HG03354 (cell line): ENCODE data around the gene THAP6.
"Not testable (repeated sequence)": the region's sequence is repeated elsewhere in the genome, so short reads cannot be mapped to it uniquely, and the experiment has no call there.

ENCODE experiments used
- ATAC-seq: cut with Tn5 transposase; IDR thresholded peaks from one replicate; pipeline ENCODE4 v1.9.1; 2021; ENCODE audit warnings: mild to moderate bottlenecking; ENCODE audit not compliant: unreplicated experiment, poor library complexity, severe bottlenecking

Gene THAP6, protein sequence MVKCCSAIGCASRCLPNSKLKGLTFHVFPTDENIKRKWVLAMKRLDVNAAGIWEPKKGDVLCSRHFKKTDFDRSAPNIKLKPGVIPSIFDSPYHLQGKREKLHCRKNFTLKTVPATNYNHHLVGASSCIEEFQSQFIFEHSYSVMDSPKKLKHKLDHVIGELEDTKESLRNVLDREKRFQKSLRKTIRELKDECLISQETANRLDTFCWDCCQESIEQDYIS

DNA sequence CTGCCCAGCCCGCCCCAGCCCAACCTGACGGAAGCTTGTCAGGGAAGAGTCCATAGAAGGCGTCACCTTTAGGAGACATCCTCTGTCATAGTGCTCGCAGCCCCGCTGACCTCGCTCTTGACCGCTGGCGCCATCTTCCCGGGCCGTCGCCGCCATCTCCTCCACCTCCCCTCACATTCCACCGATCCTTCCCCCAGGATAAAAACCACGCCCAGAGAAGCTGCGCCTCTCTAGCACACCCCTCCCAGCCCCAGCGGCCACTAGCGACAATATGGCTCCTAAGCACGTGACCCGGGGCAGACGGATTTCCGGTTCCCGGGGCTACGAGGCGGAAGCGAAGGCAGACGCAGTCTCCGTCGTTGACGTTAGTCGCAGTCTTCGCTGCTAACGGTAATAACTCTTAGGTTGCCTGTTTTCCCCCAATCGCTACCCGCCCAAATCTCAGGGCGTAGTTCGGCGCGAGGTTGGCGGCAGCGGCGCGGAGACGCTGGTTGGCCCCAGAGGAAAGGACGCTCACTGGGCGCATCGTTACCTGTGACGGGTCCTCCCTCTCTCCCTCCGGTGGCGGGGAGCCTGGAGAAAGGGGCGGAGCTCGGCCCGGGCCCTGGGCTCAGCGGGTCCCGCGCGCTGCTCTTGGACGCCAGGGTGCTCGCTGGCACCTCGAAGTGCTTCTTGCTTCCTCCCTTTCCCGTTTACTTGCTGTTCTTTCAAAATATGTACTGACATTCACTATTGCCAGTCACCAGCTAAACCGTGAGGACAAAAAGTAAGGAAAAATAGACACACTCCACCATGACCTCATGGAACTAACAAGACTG is at the start of gene THAP6, which contains the start of gene RCHY1:
THAP6 (plus strand) TSS at position 343 of the 818 bp plus-strand sequence. CDS start 980 bp downstream, outside the sequence.
RCHY1 (minus strand) TSS at position 273 of the 818 bp plus-strand sequence; CDS start at position 156, 117 bp downstream.
- peak; percentile 95 for ATAC-seq

DNA sequence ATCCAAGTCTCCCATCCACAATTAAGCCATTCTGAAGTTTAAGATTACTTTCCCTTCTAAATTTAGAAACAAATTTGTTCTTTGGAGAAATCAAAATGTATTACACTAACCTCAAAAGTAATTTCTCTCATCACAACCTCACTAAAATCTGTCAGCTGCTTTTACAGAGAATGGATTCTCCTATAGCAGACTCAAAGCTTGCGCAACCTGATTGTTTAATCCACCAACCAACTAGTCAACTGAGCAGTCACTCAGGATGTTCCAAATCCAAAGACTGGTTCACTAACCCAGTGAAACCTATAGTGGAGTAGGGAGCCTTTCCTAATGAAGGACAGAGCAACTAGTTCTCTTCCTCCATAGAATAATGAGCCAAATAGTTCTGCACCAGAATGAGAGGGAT is 44.4 kb upstream of the THAP6 start:
- ATAC-seq, result no peak

DNA sequence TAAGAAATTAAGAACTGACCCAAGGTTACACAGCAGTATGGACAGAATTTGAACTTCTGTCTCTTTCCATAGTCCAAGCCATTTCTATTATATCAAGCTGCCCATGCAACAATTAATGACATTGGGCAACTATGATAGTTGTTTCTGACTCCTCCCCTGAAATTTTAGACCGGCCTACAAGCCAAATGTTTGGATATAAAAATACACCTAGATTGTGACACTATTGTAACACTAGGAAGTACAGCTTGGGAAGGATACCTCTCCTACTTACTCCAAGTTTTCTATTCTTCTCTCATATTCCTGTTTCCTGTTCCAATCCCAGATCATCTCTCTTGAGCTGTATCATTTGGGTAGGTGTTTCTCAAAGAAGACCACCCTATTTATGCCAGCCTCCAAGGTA is 43.5 kb upstream of the THAP6 start:
- no peak for ATAC-seq

DNA sequence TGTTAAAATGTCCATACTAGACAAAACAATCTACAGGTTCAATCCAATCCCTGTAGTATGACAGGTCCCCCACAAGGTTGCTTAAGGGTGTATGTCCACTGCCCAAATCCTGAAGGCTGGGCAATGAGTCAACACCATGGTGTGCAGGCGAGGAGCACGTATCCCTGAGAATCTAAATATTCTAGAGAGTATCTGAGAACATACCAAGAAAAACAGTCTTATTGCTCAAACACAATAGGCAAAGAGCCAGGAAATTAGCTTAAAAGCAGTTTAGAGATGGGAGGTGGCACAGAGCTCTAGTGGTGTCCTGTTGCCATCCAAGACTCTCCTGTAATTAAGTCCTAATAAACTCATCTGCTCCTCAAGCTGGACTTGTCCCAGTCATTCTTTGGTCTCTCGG is 37.1 kb upstream of the THAP6 start:
- ATAC-seq, result no peak

DNA sequence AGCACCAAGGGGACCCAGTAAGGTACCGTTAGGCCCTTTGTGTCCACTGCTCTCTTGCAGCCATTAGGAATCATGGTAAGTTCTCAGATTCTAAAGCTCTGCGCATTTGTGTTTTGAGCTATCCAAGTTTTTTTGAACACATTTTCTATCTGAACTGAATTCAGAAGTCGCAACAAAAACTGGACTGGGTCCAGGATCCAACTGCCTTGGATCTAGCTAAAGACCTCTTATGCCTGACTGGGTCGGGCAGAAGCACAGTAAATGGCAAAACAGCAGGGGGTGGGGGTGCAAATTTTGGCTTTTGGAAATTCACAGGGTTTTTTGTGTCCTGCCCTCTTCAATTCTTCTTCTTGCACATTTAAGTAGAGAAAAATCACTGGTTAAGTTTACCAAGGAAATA is 30.1 kb upstream of the THAP6 start:
- no peak for ATAC-seq

DNA sequence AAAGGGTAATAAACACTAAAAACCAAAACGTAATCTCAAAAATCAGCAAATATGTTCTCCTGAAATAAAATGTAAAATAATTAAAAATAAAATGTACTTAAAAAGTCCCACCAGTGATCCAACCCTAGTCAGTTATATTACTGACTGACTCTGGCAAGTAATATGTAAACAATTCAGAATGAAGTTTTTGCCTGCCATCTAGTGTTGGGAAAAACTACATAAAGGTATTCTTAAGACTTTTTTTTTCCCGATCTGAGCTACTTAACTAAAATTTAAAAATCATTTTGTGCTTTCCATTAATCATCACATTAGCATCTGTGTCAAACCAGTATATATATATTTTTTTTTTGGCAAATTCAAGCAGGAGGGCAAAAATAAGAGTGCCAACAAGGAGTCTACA is 24.1 kb upstream of the THAP6 start:
- no peak for ATAC-seq

DNA sequence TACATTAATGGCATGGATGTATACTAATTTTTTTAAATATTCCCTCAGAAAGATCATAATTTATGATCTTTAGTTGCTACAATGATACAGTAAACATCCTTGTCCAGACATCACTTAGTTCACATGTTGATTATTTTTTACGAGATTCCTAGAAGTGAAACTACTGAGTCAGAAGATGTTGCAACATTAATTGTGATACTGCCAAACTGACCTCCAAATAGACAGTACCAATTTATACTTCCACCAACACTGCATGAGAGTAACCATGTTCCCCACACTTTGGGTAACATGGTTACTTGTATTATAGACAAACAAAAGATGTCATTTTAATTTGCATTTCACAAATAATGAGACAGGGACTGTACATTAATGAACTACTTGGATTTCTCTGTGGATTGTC is 19.7 kb upstream of the THAP6 start:
- peak; percentile 64 for ATAC-seq

DNA sequence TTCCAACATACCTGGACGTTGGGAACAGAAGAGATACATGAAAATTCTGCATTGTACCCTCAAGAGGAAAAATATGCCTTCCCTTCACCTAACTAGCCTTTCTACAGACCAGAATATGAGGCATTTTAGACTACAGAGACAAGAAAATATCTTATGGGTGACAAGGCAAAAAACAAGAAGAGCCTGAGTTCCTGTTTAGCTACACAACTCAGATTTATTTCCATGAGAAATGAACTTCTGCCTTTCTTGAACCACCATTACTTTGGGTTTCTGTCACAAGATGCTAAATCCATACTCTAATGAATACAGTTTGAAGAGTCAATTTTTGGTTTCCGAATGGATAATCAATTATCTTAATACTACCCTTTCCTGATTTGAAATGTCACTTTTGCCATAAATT is 18.8 kb upstream of the THAP6 start:
- ATAC-seq, result no peak

DNA sequence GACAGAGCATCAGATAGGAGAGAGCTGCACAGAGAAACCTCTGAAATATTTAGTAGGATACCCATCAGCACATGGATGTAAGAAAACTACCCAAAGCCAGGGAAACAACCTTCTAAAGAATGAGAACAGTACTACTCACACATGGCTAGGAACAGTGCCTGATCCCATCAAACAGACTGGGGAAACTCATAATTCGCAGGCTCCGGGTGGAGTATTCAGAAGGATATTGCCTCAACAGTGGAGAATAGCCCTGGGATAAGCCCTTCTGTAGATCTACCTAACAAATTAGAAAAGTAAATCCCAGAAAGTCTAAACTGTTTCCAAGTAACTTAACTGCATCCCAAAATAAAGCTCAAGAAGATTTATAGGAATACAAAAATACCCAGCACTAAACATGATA is 17.9 kb upstream of the THAP6 start:
- ATAC-seq, result no peak

DNA sequence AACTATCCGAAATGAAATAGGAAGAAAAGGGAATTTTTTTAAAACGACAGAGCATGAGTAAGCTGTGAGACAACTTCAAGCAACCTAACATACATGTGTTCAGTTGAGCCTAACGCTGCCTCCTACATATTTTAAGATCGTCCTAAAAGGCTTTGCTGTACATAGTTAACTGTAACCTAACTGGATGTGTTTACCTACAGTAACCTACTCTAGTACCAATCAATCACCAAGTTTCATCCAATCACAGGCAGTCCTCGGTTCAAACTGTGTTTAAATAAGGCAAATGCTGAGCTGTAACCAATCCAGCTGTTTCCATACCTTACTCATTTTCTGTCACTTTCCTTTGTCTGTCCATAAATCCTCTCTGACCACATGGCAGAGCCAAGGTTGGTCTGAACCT is 17.1 kb upstream of the THAP6 start:
- no peak for ATAC-seq

DNA sequence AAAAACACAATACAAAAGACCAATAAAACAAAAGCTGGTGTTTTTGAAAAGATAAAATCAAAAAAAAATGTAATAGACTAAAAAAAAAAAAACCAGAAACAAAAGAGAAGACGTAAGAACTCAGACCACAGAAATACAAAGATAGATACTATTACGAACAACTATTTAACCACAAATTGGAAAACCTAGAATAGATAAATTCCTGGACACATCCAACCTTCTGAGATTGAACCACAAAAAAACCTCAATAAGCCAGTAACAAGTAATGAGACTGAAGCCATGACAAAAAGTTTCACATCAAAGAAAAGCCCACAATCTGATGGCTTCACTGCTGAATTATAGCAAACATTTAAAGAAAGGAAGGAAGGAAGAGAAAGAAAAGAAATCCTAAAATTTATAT is 16.2 kb upstream of the THAP6 start:
- no peak for ATAC-seq

DNA sequence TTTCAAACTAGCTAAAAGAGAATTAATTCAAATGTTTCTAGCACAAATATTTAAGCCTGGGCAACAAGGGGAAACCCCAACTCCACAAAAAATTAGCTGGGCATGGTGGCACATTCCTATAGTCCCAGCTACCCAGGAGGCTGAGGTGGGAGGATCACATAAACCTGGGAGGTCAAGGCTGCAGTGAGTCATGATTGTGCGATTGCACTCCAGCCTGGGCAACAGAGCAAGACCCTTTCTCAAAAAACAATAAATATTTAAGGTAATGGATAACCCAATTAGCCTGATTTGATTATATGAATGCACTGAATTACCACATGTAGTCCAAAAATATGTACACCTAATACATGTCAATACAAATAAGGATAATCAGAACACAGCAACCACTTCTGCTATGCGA is 14.4 kb upstream of the THAP6 start:
- ATAC-seq, result no peak

DNA sequence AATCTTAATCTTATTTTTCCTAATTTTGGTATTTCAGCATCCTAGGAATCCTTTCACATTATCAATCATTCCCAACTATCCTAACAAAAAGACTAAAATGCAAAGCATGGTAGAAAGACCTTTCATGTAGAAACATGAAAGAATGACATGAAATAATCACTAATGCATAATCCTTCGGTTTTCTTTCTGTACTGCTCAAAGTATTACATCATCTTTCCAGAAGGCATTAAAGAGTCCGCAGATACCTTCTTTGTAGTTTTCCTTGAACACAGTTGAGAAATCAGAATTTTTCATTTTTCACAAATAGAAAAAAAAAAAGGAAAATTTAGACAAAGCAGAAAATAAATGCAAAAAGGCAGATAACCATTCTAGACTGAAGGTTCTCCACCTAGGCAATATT is 11.6 kb upstream of the THAP6 start:
- ATAC-seq, result no peak

DNA sequence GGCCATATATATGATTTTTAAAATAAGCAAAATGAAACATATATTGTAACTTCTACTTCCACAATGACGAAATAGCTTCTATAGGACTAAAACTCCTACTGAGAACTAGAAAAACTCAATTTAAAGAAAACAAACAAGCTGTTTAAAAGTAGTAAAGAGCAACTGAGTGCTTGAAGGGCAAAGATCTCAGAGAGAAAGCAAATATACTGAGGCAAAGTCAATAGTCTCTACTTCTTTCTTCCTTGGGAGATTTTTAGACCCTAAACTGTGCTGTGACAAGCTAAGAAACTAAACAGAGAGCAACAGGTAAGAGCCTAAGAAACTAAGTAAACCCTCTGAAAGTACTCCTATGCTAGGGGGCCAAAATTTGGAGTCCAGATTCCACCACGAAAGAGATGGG is 8.6 kb upstream of the THAP6 start:
- ATAC-seq, result no peak

DNA sequence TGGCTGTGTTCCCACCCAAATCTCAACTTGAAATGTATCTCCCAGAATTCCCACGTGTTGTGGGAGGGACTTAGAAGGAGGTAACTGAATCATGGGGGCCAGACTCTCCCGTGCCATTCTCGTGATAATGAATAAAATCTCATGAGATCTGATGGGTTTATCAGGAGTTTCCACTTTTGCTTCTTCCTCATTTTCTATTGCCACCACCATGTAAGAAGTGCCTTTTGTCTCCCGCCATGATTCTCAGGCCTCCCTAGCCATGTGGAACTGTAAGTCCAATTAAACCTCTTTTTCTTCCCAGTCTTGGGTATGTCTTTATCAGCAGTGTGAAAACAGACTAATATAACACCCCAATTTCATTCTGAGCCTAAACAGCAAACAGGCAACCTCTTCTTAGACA is 4.7 kb upstream of the THAP6 start:
- not testable (repeated sequence) for ATAC-seq

DNA sequence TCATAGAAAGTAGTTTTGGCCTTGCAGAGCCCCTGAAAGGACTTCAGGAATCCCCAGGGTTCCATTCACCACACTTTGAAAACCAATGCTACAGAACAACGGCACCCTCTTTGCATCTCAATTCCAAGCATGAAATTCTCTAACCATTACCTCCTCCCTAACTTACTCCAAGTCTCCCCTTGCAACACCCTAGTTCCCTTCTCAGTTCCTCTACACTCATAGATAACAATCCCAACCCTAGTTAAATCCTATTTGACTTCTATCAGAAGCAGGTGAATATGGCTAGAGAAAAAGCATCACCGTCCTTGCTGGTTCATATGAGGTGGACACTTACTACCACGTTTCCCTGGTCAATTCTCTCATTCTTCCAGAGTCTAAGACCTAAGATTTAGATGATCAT is 2.4 kb upstream of the THAP6 start:
- ATAC-seq, result no peak

DNA sequence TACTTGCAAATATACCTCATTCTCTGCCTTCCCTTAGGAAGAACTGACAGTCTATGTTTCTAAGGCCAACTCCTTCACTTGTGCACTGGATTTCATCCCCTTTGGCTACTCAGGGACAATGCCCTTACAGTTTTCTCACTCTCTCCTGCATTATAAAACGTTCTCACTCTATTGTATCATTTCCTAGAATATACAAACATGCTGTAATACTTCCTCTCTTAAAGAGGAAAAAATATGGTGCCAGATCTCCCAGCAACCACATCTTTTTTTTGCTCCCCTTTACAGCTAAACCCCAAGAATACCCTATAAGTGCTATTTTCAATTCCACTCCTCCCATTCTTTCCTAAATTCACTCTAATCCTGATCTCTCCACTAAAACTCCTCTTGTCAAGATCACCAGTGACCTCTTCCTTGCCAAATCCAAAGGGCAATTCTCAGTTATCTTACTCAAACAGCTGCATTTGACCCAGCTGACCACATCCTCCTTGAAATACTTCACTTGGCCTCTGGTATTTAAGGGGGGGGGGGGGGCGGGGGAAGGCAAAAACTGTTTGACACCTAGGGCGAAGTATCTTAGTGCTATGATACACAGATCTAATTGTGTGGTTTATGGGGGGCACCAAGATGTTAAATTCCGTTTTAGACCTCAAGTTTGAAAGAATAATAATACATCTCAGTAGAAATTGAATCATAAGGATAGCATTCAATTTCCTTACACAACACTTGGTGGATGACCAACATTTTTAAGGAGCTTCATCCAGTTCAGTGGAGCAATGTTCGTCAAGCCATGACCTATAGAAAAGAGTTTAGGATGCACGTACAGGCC is 1.7 kb upstream of the THAP6 start:
- peak; percentile 19 for ATAC-seq

DNA sequence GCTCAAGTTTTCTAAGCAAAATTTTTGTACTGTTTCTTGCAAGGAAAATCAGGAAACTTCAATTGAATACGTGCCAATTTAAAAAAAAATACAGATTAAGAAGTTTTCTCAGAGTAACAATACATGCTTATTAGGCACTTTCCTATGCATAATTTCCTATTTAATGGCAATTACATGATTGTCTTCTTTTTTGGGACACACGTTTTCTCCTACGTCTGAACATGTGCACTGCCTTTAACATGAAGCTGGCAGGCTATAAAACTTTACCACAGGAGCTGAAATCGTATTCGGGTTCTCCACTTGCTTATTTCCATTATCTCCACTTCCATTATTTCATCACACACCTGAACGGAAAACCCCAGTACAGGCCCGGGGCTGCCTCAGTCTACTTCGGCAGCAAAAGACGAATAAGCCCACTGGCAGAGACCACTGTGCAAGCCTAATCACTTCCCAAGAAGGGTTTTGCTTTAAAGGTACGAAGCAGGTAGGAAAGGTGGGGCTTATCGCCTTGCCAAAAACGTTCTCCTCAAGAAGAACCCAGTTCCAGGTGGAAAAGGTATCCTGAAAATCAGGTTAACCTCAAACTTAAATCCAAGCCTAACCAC is 645 bp upstream of the THAP6 start:
- ATAC-seq, result no peak

DNA sequence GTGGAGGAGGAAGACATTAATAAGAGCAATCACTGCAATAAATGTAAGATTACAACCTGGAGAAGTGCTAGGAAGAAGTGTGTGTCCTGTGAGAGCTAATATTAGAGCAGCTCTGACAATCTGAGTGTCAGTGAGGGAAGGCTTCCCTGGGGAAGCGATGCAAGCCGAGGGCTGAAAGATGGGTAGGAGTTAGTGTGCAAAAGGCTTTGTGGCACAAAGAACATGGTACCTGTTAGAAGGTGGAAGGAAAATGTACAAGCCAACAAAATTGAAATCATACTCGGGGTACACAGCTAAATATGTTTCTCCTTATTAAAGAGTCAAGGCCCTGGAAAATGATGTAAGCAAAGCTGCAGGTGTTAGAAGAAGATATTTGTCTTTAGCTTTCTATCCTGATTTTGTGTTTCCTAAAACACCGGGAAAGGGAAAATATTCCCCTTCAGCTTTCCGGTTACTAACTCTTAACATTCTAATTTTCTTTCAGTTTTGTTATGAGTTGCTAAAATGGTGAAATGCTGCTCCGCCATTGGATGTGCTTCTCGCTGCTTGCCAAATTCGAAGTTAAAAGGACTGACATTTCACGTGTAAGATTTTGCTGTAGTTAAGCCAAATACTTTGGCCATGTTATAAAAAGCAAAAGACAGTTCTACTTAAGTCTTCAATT is 808 bp downstream of the THAP6 start:
- ATAC-seq, result no peak

DNA sequence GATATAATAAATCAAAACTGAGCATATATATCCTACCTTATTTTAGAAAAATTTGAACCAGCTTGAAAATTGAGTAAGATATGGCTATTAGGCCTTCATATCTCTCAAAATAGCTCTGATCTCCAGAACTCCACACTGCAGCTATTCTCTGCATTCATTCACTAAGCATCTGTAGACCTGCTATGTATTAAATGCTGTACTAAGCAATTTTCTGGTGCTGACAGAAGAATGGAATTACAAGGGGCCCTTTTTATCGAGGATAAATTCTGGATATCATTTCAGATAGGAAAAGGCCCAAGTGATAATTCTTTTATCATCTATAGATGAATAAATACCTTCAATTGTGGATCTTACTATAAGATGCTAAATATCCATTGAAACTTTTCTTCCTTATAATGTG is 1.9 kb downstream of the THAP6 start:
- no peak for ATAC-seq
